Activated B cell treated with CpG ODN at 0.5 μM for 24 hours (primary cell): ENCODE data around the gene SELENOM. TPM values are rescaled to one million over a fixed set of nuclear protein-coding genes. Genes with fewer than 3 reads are reported as not detected.
A peak's percentile ranks its signal among the peaks of the same experiment; 100 is the strongest.

Source experiments
- ATAC-seq: fragments of 200-7000 bp; cut with Tn5 transposase; one replicate; pipeline ENCODE4 v1.10.0; 2021; ENCODE audit warnings: low read depth, mild to moderate bottlenecking, moderate library complexity
- CTCF ChIA-PET: fragments of 350-600 bp; sonication (Branson Sonifier 250); formaldehyde crosslinking; loops from one replicate; lab custom pipeline; 2021; ENCODE audit warnings: antibody characterized with exemption; lab: Charles Lee
- POLR2A ChIA-PET: fragments of 350-600 bp; sonication (Branson Sonifier 250); formaldehyde crosslinking; loops from one replicate; lab custom pipeline; 2021; ENCODE audit warnings: antibody characterized with exemption; lab: Charles Lee
- DNase-seq: peaks from one replicate; pipeline ENCODE4 v3.0.0; 2022
- H3K27ac Mint-ChIP-seq: one replicate; pipeline ENCODE4 v1.8.0; 2020; ENCODE audit warnings: mixed read lengths
- H3K27me3 Mint-ChIP-seq: one replicate; pipeline ENCODE4 v1.8.0; 2021; ENCODE audit warnings: mixed read lengths
- H3K36me3 Mint-ChIP-seq: one replicate; pipeline ENCODE4 v1.8.0; 2021; ENCODE audit warnings: low read depth, mixed read lengths
- H3K4me1 Mint-ChIP-seq: one replicate; pipeline ENCODE4 v1.8.0; 2021; ENCODE audit warnings: mixed read lengths
- H3K4me3 Mint-ChIP-seq: one replicate; pipeline ENCODE4 v1.8.0; 2020; ENCODE audit warnings: mild to moderate bottlenecking, mixed read lengths
- H3K9me3 Mint-ChIP-seq: one replicate; pipeline ENCODE4 v1.8.0; 2020; ENCODE audit warnings: mixed read lengths
- intact Hi-C: fragments of 100-400 bp; cut with micrococcal nuclease; formaldehyde crosslinking; loops from one replicate; pipeline ENCODE4 v1.15.1; 2024
- total RNA-seq: library from RNA; stranded (reverse); gene quantifications from 2 replicates; pipeline ENCODE4 v1.2.3, GENCODE V29; 2022
- TF ChIP-seq, protein P1 (sequence below): fragments of 200-600 bp; IDR thresholded peaks from one replicate; pipeline ENCODE4 v1.8.0; 2022; ENCODE audit warnings: antibody characterized with exemption, mild to moderate bottlenecking

SELENOM gene, protein sequence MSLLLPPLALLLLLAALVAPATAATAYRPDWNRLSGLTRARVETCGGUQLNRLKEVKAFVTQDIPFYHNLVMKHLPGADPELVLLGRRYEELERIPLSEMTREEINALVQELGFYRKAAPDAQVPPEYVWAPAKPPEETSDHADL
- total RNA-seq: 9.0 and 9.5 TPM in 2 replicates

DNA sequence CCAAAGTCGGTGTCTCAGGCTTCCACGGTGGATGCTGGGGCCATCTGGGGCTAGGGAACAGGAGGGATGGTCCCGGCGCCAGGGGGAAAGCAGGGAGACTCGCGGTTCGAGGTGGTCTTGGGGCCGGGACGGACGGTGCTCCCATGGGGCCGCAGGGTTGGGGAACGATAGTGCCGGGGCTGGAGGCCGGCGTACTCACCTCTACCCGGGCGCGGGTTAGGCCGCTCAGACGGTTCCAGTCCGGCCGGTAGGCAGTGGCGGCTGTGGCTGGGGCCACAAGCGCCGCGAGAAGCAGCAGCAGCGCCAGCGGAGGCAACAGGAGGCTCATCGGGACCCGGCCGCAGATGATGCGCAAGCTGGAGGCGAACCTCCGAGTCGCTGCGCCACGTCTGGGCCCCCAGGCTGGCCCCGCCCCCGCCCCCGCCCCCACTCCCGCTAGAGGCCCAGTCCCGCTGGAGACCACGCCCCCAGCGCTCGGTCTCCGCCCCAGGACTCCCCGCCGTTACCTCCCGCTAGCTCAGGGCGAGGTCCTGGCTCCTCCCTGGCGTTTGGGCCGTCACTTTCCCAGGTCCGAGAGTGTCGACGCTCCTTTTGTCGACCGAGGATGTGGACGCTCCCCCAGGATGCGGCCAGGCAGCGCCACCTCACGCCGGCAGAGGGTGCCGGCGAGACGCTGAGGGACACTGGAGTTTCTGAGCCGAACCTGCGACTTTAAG, at the start of gene SELENOM:
Gene SELENOM (minus strand): TSS at position 391 of the 716 bp plus-strand sequence. CDS start 63 bp downstream, at position 328.
- TF ChIP-seq, protein P1, sequence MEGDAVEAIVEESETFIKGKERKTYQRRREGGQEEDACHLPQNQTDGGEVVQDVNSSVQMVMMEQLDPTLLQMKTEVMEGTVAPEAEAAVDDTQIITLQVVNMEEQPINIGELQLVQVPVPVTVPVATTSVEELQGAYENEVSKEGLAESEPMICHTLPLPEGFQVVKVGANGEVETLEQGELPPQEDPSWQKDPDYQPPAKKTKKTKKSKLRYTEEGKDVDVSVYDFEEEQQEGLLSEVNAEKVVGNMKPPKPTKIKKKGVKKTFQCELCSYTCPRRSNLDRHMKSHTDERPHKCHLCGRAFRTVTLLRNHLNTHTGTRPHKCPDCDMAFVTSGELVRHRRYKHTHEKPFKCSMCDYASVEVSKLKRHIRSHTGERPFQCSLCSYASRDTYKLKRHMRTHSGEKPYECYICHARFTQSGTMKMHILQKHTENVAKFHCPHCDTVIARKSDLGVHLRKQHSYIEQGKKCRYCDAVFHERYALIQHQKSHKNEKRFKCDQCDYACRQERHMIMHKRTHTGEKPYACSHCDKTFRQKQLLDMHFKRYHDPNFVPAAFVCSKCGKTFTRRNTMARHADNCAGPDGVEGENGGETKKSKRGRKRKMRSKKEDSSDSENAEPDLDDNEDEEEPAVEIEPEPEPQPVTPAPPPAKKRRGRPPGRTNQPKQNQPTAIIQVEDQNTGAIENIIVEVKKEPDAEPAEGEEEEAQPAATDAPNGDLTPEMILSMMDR: no peak
- Mint-ChIP-seq H3K9me3 (no peaks in the 10 kb centered on the region), H3K36me3 (no peaks in the 10 kb centered on the region), H3K4me3 (peak within 1 kb of the TSS; percentile 93), H3K27ac (peak within 1 kb of the TSS; percentile 80), H3K27me3 (no peaks in the 10 kb centered on the region), H3K4me1 (peaks cover 23% of the 10 kb centered on the region)
- peak; percentile 76 for DNase-seq
- ChIA-PET POLR2A (interaction anchor here (0.7 to 1.5 kb wide), 7 partner anchors 20 to 239 kb away, joined by 3 to 10 read pairs (median 4); partner anchors contain the start of genes MORC2, PATZ1, RNF185 and TUG1), CTCF (interaction anchor here (0.8 to 2.5 kb wide), 5 partner anchors 8 to 166 kb away, joined by 3 to 15 read pairs (median 5); partner anchors contain the start of gene RNF185)
- intact Hi-C loops: loop anchor here (1.0 to 5.0 kb wide), 8 partner anchors 23 to 515 kb away; partner anchors contain the start of genes LIMK2, PES1 and PIK3IP1
- peak; percentile 97 for ATAC-seq

DNA sequence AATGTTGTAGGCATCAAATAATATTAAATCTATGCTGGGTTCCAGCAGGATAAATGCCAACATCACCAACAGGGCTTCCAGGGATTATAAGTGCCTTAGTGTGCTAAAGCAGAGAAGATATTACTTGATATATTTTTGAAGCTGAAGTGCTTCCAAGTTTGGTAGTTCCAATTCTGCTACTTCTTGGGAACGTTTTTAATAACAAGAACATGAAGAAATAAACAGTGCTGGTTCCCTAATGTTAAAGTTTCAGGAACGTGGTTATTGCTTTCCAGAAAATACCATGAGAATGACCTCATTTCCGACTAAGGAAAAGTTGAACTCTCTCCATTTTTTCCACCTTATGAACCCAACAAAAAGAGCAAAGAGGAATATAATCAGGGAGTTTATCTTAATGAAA, 48.1 kb upstream of the SELENOM start:
- no peak for ATAC-seq
- ChIA-PET POLR2A (no interaction called here), CTCF (no interaction called here)
- peaks cover 4% of the 10 kb centered on the region for H3K36me3 Mint-ChIP-seq
- H3K27me3 Mint-ChIP-seq: peaks cover 2% of the 10 kb centered on the region
- intact Hi-C loops: no loop called here
- TF ChIP-seq, protein P1: no peak
- H3K27ac Mint-ChIP-seq: no peak overlapping the region
- H3K4me3 Mint-ChIP-seq: no peak overlapping the region
- no peak for DNase-seq
- peaks cover 4% of the 10 kb centered on the region for H3K4me1 Mint-ChIP-seq
- no peaks in the 10 kb centered on the region for H3K9me3 Mint-ChIP-seq

DNA sequence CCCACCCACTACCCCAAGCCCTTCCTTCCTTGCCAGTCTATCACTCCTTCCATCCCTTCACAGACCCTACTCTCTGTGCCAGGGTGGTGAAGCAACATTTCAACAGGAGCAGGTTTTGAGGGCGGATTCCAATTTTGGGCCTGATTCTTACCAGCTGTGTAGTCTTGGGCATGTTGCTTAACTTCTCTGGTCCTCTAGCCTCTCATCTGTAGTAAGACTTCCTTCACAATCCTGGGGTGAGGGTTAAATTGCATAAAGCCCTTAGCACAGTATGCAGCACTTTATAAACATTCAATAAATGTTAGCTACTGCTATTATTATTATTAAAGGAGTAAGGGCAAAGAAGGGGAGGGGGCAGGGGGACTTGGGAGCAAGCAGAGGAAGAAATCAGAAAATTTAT, 47.6 kb upstream of the SELENOM start:
- no peaks in the 10 kb centered on the region for H3K9me3 Mint-ChIP-seq
- intact Hi-C loops: no loop called here

DNA sequence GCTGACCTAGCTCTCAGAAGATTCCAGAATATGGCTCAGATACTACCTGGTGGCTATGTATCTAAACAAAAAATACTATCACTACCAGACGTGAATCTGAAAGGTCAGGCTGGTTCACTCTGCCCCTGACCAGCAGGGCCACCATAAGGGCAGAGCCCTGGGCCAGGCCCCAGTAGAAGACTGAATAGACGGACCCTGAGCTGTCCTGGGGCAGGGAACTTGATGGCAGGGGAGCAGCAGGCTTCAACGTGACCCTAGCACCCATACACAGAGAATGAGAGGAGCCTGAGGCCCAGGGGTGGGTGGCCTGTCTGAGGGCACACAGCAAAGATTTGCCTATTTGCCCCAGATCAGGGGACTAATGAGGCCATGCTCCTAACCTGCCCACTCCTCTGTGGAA, 46.0 kb upstream of the SELENOM start:
- no peak for DNase-seq
- H3K4me3 Mint-ChIP-seq: no peak overlapping the region
- no peak overlapping the region for H3K27ac Mint-ChIP-seq
- ATAC-seq: no peak
- H3K27me3 Mint-ChIP-seq: peaks cover 2% of the 10 kb centered on the region
- no peaks in the 10 kb centered on the region for H3K9me3 Mint-ChIP-seq
- POLR2A ChIA-PET: no interaction called here
- intact Hi-C loops: no loop called here
- TF ChIP-seq, protein P1: no peak
- no peaks in the 10 kb centered on the region for H3K36me3 Mint-ChIP-seq
- CTCF ChIA-PET: no interaction called here
- H3K4me1 Mint-ChIP-seq: peaks cover 1% of the 10 kb centered on the region

More for the DNA sequence above, 47.6 kb upstream of the SELENOM start:
- peaks cover 3% of the 10 kb centered on the region for H3K4me1 Mint-ChIP-seq
- TF ChIP-seq, protein P1: no peak
- peaks cover 2% of the 10 kb centered on the region for H3K27me3 Mint-ChIP-seq
- H3K27ac Mint-ChIP-seq: no peak overlapping the region
- CTCF ChIA-PET: no interaction called here
- ATAC-seq (no peak), DNase-seq (no peak)
- peaks cover under 1% of the 10 kb centered on the region for H3K36me3 Mint-ChIP-seq
- H3K4me3 Mint-ChIP-seq: no peak overlapping the region
- POLR2A ChIA-PET: no interaction called here

DNA sequence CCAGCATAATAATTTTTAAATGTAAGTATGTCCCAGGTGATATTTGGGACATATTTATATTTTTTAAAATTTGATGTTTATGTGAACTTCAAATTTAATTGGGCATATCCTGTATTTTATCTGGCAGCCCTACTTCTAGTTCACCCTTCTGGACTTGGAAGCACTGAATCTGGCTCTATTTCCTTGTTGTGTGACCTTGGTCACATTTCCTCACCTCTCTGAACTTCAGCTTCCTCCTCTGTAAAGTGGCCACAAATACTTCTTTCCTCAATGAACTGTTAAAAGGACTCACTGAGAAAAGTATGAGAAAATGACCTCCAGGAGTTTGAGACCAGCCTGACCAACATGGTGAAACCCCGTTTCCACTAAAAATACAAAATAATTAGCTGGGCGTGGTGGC, 44.5 kb upstream of the SELENOM start:
- Mint-ChIP-seq H3K9me3 (no peaks in the 10 kb centered on the region), H3K27me3 (peaks cover 2% of the 10 kb centered on the region), H3K36me3 (no peaks in the 10 kb centered on the region), H3K27ac (no peak overlapping the region), H3K4me1 (peaks cover 1% of the 10 kb centered on the region), H3K4me3 (no peak overlapping the region)
- POLR2A ChIA-PET: no interaction called here
- intact Hi-C loops: no loop called here
- CTCF ChIA-PET: no interaction called here
- DNase-seq (no peak), ATAC-seq (no peak)
- TF ChIP-seq, protein P1: no peak
